ENCODE measurements around the gene KIF26B.

The KIF26B gene

DNA sequence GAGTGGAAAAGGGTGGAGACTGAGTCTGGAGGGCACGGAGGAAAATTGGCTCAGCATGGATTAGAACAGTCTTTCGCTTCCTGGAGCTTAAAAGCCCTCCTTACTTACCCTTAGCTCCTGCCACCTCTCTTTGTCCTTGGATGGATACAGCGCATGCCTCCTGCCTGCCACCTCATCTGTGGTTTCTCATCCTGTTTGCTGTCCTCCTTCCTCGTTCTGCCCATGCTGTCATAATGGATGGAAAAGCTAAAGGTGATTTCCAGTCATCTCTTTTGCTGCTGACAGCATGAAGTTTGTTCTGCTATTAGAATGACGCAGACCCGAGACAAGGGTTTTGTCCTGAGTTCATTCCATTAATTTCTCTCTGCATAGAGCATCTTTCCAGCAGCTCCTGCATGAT is 425.9 kb downstream of the KIF26B start:
- DNase-seq, result no peak

DNA sequence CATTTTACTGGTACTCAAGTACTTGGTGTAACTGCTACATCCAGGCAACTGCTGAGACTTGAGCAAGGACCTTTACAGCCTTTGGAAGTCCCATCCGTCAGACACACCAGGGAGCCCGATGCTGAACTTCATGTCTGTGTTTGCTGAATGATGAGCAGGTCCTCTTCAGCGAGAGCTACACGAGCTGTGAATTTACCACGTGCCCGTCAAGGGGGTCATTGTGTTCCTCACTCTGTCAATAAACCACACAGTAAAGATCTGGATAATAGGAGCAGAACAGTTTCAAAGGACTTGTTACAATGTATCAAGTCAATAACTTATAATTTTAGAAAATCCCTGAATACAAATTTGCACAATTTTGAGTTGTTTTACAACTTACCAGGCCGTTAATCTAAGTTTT is 427.2 kb downstream of the KIF26B start:
- DNase-seq, result no peak

DNA sequence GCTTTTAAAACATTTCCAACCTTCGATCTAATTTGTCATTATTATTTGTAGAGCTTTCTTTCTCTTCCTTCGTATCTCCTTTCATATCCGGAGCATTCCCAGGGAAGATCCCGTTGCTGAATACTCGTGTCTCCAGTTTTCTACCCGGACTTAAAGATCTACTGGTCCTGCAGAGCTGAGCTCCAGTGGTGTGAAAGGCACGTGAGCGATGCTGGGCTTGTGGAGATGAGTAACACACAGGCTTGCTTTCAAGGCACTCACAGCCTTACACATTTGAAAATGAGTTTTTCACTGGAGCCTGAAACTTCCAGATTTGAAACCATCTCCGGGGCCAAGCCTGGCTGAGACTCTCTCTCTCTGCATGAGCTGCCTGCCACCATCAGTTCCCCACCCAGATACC is 428.3 kb downstream of the KIF26B start:
- no peak for DNase-seq

DNA sequence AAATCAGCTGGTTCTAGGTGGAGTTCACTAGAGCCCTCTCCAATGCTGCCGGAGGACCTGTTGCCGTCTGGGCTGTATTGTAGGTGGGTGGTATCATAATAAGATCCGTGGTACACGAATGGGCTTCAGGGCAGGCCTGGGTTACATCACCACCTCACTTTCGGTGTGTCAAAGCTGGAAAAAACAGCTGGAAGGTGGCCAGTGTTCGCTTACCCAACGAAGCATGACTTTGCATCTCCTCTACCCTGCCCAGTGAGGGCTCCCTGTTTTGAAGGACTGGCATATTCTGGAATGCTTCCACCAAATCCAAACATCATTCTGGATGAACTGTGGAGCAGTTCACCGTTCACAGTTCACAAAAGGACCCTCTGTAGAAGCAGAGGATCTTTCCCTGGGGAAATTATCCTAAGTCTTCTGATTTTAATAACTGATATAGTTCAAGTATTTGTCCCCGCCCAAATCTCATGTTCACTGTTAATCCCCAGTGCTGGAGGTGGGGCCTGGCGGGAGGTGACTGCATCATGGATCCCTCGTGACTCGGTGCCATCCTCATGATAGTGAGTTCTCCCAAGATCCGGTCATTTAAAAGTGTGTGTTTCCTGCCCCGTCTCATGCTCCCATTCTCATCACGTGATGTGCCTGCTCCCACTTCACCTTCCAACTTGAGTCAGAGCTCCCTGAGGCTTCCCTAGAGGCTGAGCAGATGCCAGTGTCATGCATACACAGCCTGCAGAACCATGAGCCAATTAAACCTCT is 429.0 kb downstream of the KIF26B start:
- no peak for DNase-seq

DNA sequence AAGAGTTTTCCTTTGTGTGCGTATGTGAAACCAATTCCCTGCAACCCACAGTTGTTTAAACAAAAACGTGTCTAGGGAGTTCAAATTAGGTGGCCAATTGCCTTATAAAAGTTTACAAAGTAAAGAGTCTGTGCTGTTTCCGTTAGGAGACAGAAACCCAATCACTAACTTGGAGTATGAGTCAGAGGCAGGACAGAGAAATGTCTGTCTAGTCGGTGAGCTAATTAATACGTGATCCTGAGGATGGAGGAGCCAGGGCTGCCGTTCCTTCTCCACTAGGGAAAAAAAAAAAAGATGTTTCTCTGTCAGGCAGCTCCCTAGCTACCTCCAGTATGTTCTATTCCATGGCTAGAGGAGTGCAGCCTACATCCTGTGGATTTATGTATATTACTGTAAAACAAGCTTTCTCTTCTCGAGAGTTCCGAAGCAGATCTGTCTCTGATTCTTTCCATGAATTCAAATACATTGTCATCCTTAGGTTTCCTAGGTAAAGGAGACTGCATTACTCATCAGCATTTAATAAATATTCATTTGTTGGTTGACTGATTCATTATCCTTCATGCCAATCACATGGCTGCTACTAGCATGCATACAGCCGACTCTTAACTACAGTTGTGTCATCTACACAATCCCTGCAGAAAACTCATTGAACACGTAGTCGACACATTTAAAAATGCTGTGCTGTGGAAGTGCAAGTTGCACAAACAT is 430.6 kb downstream of the KIF26B start:
- DNase-seq, result no peak

DNA sequence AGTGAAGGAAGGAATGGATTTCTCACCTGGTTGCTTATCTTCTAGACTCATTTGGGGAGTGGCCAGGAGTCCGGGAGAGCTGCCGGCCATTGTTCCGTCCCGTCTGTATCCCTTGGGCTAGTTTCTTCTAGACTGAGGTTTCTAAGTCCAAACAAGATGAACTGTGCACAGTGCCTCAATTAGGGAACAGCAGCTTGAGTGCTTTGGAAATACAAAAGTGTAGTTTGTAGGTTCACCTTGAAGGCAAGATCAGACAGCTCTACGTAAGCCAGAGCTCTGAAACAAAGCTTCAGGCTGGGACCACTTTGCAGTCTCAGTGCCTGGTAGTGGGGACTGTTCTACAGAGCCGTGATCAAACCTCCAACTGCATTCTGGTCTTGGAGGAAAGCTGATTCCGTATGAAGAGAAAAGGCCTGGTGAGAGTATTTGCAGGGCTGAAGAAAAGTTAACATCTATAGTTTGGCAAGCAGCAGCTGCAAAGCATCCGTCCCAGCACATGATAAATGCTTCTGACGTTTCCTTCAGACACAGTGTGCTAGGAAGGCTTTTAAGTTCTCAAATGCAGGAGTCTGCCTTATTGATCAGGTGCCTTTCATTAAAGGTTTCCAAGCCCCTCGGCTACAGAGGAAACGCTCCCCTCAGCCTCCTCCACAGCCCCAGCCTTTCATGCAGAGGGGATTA is 432.8 kb downstream of the KIF26B start:
- no peak for DNase-seq

DNA sequence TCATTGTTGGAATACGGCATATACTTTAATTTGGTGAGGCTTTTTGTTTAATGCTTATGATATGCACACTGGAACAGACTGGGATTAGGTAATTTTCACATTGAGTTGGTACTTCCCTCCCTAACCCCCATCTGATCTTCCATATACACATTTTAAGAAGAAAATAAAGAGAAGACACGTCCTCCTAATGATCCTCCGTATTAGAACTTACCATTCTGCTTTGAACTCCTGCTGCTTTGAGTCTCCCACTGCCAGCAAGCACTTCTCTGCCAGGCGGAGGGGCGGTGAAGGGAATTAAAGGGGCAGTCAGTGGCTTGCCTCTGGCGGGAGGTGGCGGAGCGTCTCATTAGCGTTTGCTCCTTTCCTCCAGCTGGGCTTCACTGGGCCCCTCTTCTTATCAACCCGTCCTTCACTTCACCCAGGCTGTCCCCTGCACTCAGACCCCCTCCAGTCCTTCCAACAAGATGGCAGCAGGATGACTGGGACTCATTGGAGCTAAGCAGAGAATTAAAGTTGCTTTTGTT is 433.4 kb downstream of the KIF26B start:
- DNase-seq, result no peak

DNA sequence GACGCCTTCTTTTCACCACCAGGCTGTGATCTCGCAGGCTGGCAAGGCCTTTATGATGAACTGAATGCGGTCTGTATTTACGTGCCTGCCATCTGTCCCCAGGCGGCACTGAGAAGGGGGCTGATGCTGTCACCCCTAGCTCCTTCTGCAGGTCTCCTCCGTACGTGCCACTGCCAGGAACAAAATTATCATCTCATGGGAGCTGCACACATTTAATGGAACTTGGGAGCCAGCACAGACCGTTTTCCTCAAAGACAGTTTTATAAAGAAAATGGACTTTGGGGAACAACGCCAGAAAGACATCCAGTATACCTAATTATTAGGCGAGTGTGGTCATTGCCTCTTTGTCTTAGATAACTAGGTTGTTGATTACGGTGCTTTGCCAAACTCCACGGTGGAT is 434.5 kb downstream of the KIF26B start:
- DNase-seq, result no peak

DNA sequence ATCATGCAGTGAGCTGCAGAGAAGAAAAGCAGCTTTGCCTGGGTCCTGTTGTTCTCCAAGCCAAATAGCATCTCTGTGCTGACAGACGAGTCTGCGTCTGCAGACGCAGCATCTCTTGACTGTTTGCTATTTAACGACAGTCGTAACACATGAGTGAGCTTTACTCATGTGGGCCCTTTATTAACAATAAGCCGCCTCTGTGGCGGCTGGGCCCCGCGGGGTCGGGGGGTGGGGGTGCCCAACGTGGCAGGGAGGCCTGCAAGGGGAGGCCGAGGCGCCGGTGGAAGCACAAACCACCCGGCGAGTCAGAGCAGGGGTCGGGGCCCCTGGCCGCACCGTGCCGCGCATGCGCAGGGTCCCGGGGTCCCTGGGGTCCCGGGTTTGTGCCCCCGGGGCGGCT is 435.1 kb downstream of the KIF26B start:
- no peak for DNase-seq

DNA sequence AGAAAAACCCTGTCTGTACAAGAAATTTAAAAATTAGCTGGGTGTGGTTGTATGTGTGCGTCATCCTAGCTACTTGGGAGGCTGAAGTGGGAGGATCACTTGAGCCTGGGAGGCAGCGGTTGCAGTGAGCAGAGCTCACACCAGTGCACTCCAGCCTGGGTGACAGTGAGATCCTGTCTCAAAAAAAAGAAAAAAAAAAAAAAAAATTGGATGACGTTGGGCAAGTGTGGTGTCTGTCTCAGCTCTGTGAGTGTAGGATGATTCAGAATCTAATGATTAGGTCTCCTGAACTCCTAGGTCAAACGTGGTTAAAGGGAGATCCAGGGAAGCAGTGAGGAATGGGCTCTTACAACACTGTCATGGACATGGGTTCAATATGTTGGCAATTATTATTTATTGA is 435.9 kb downstream of the KIF26B start:
- DNase-seq, result no peak

DNA sequence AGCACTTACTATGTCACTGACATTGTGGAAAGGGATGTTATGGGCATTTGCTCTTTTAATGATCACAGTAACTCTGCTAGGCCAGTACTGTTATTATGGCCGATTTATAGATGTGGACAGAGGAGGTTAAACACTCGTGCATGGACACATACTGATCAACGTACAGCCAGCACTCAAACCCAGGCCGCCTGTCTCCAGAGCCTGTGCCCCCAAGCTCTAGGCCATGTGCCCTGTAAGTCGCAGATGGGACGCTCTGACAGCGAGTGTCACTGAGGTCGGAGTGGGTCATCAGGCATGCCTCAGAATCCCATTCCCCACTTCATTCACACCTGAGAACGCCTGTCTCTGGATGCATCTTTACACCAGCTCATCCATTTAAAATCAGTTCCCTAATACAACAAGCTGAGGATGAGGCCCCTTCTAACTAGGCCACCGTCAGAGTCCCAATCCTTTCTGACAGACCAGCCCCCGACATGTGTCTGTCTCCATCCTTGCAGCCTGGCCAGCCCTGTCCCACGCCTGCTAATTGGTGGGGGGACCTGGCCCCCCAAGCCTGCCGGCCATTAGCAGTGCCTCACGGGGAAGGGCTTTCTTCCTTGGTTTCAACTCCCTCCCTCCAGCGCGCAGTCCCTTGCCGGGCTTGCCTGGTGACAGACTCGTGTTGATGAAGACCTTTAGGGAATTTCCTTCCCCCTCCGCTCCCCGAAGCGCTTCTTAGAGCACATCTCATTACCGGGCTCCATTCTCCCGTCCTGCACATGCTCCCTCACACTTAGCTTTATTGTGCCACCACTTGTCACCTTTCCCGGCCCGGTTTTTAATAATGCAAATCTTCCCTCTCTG is 436.8 kb downstream of the KIF26B start:
- no peak for DNase-seq

DNA sequence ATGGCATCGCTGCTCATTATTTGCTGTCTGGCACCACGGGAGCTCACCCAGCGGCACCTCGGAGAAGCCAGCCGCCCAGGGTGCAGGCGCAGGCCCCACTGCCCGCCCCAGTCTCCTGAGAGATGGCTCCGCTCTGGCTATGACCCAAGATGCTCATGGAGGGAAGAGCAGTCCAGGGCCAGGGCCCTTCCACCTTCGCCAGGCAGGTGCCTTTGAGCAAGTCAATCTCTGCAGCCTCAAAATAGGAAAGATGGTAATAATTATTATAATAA is 437.3 kb downstream of the KIF26B start:
- DNase-seq, result no peak

DNA sequence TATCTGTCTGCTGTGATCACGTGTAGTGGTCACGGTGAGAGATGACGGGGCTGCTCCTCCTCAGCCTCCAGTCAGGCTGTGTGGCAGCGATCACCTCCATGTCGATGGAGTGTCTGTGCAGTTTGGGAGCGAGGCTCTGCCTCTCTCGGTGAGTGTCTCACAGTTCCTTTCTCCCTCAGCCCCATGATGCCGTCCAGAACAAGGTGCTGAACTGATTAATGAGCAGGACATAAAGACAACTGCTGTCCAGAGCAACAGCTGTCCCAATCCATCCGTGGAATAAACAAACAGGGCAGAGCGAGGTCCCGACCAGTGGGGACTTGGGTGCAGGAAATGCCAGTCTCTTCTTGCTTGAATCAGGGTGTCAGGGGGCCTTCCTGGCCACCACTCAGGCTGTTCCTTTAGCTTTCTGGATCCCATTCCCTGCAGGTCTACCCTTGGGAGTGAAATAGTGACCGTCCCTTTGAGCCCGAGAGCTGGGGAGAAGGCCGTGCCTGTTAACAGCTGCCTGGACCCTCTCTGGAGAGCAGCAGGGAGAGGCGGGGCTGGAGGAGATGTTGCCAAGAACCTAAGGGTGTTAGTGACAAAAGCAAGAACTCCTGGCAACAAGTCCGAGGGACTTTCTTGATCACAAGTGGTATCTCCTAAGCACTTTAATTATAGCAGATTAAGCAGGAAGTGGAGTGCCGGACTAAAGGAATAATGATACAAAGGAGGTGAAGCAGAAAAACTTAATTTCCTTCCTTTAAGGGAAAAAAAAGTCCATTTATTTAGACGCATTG is 443.9 kb downstream of the KIF26B start:
- DNase-seq, result no peak

DNA sequence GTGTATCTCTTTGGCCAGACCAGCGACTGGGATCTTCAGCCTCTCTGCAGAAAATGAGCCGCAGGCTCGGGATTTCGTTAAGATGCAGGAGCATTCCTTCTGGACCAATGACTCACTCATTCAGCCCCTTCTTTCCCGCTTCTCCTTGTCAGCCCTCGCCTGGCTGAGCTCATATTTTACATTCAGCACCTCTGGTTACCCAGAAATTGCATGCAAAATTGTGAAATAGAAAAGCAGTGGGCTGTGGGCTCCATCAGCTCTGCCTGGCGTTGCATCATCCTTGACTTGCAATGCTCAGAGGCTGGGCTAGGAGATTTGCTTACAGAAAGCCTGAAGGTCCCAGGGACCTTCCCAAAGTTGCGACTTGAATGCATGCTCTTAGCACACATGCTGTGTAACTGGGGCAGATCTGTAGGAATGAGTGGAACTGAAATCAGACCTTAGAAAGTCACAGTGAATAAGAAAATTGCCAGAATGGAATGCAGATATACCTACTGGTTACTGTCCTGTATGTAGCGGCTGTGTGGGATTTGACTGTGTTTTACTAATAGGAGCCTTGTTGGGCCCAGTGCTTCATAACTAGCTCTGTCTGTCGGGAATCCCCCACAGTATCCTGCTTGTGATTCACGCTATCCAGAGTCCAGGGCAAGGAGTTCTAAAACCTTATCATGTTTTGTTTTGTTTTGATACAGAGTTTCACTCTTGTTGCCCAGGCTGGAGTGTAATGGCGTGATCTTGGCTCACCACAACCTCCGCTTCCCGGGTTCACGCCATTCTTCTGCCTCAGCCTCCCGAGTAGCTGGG is 444.8 kb downstream of the KIF26B start:
- no peak for DNase-seq

DNA sequence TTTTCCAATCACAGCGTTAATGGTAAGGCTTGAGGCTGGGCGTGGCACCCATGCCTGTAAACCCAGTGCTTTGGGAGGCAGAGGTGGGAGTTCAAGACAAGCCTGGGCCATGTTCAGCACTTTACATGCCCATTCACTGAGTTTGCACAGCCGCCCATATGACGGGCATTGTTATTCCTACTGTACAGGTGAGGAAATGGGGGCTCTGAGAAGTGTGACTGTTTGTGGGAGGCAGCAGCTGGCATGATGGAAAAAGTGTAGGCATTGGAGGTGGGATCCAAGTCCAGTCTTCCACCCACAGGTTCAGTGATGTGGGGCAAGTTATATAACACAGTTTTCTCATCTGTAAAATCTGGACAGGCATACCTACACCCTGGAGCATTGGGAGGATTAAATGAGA is 445.9 kb downstream of the KIF26B start:
- no peak for DNase-seq

DNA sequence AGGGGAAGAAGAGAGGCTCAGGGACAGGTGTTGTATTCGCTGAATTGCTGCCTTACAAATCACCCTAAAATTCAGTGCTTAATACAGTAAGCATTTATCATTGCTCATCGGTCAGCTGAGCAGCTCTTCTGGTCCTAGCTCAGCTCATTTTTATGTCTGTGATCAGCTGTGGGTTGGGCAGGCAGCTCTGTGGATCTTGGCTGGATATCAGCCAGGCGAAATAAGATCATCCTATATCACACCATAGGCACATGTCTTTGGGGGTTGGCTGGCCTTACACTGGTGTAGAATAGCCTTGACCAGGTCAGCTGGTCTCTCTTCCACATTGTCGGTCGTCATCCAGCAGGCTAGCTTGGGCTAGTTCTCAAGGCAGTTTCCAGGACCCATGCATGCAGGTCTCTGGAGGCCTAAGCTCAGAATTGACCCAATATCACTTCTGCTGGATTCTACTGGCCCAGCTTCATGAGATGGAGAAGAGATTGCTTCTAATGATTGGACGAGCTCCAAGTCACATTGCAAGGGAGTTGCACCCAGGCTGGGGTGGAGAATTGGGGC is 448.6 kb downstream of the KIF26B start:
- DNase-seq, result no peak

DNA sequence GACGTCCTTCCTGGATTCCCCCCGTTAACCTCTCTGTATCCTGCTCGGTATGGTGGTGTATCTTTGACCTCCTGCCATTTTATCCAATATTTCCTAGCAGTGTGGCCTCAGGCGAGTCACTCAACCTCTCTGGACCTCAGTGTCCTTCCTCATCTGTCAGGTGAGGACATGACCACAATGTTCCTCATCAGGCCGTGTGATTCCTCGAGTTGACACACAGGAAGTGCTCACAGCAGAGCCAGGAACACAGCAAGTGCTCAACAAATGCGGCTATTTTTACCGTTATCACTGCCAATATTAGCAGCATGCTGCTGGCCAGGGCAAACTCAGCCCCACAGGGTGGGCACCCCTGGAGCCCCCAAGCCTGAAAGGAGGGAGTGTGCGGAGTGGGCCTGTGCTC is 450.2 kb downstream of the KIF26B start:
- no peak for DNase-seq

DNA sequence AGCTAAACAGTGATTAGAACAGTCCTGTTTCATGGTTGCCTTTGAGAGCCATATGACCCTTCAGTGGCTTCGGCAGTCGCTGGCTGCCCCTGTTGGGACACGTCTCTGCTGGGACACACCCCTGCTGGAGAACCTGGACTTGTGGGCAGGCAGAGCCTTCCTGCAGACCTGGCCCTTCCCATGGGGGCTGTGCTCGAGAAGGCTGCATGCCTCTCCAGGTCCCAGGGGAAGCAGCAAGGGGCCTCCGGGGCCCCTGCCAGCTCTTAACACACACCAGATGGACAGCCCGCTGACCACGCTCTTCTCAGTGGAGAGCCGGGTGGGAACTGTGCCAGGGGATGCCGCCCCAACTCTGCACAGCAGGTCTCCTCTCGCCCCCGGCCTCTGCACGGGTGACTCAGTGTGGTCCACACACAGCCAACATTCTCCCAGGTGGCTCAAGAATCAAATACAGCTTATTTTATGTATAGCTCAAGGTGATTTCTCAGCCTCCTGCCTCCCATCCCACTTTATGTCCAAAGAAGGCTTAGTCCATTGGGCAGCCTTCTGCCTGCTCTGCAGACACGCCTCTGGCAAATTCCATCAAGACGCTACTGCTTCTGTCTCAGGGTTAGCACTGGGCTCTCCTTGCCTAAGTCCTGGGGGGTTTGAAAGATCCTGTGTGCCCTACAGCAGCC is 450.8 kb downstream of the KIF26B start:
- no peak for DNase-seq

DNA sequence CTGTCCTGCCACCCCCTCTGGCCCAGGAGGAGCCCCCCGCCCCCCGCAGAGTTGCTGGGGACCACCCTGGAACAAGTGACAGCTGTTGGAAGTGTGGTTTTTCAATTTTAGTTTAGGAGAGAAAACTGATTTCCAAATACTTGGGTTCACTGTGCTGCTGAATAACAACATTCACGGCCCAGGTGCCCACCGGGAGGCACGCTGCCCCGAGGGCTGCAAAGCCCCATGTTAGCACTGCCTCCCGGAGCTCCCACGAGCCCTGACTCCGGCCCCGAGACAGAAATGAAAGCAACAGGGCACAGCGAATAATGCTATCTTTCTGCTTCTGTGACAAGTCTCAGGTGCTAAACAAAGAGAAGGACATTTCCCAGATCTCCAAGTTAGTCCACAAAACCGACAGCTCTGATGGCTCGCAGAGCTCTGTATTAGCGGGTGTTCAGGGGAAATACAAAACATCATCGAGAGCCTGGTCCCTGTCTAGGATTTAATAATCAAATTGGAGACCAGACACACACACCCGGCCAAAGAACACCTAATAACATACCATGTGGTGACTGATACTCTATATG is 451.5 kb downstream of the KIF26B start:
- DNase-seq, result no peak

DNA sequence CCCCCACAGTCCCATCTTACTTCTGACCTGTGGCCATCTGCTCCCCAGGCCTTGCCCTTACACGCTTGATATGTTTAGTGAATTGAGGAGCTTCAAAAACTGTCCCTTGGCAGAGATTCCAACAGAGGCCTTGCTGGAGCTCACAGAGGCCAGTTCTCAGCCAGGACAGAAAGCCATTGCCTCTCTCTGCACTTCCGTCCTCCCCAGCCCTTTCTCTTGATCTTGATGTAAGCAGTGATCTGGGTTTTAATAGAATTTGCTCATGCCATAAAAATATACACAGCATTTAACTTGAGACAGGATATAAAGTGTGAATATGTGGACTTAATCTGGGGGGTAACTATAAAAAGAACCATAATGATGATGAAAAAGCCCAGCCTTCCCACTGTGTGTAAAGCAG is 453.5 kb downstream of the KIF26B start:
- DNase-seq, result no peak
